ENCODE results near the gene ATXN1.
A peak's percentile ranks its signal among the peaks of the same experiment; 100 is the strongest.
"Not testable (repeated sequence)": the region's sequence is repeated elsewhere in the genome, so short reads cannot be mapped to it uniquely, and the experiment has no call there.

The ATXN1 gene

DNA sequence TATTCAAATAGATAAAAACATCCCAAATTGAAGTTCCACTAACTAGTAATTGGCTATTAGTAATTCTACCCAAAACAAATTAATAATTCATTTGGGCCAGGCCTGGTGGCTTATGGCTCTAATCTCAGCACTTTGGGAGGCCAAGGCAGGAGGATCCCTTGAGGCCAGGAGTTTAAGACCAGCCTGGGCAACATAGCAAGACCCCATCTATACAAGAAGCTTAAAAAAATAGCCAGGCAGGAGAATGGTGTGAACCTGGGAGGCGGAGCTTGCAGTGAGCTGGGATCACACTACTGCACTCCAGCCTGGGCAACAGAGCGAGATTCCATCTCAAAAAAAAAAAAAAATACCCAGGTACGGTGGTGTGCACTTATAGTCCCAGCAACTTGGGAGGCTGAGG, 379.3 kb downstream of the ATXN1 start:
- H3K9me3 ChIP-seq (ENCODE audit: control insufficient read depth, insufficient read depth, low read depth, low read length); POLR2A ChIA-PET; H3K4me1 ChIP-seq (ENCODE audit: control insufficient read depth, insufficient read depth, low read length); H3K36me3 ChIP-seq (ENCODE audit: control insufficient read depth in 2 of 2, insufficient read depth in 1 of 2, low read length in 2 of 2); H3K4me3 ChIP-seq (ENCODE audit: low read depth, low read length); H3K27ac ChIP-seq (ENCODE audit: extremely low read depth, low read depth, low read length): not testable (repeated sequence)
- TF ChIP-seq ZNF121 (tag by site-specific recombination; IDR thresholded peaks at IDR 0.05), result peak; percentile 72
- TF ChIP-seq, protein P1, sequence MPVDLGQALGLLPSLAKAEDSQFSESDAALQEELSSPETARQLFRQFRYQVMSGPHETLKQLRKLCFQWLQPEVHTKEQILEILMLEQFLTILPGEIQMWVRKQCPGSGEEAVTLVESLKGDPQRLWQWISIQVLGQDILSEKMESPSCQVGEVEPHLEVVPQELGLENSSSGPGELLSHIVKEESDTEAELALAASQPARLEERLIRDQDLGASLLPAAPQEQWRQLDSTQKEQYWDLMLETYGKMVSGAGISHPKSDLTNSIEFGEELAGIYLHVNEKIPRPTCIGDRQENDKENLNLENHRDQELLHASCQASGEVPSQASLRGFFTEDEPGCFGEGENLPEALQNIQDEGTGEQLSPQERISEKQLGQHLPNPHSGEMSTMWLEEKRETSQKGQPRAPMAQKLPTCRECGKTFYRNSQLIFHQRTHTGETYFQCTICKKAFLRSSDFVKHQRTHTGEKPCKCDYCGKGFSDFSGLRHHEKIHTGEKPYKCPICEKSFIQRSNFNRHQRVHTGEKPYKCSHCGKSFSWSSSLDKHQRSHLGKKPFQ (tag by site-specific recombination; IDR thresholded peaks at IDR 0.05), result 0 out of 2 replicates have a peak, but pooled peaks have one; percentile 33
- CTCF ChIA-PET, result interaction anchor here (0.6 kb wide), 1 partner anchor 621 kb away, joined by 4 read pairs; no protein-coding TSS in a partner anchor

DNA sequence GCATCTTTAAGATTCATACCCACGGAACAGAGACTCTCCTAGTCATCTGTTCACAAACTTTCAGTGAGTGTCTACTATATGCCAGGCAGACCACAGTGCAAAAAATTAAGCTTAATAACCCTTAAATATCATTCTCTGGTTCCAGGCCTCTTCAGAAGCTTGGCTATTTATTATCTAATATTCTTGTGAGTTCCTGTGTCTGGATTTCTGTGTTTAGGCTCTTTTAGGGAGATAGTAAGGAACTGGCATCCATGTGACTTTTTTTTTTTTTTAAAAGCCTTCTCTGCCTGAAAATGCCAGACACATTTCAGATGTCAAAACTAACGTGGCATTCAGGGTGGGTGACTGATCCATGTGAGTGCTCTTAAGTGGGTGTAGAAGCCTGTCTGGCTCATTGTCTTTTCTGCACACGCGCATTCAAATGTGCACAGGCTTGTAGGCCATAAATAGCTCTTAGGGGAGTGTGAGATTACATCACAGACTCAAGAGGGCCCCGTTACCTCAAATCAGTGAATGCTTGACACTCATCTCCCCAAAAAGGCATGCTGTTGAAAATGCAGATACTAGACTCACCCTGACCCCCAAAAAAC, 380.9 kb downstream of the ATXN1 start:
- no peaks in the 10 kb centered on the region for H3K9me3 ChIP-seq (ENCODE audit: control insufficient read depth, insufficient read depth, low read depth, low read length)
- no peak overlapping the region for H3K4me3 ChIP-seq (ENCODE audit: low read depth, low read length)
- ChIA-PET CTCF (interaction anchor here (0.6 to 1.0 kb wide), 5 partner anchors 49 to 697 kb away, joined by 3 to 4 read pairs (median 4); no protein-coding TSS in a partner anchor), POLR2A (no interaction called here)
- H3K4me1 ChIP-seq (ENCODE audit: control insufficient read depth, insufficient read depth, low read length), result no peaks in the 10 kb centered on the region
- H3K27ac ChIP-seq (ENCODE audit: extremely low read depth, low read depth, low read length), result no peak overlapping the region
- no peak for TF ChIP-seq ZNF560 (tag by site-specific recombination; IDR thresholded peaks at IDR 0.05; ENCODE audit: borderline replicate concordance)
- no peak for TF ChIP-seq KLF8 (tag by site-specific recombination; IDR thresholded peaks at IDR 0.05)
- TF ChIP-seq SALL2 (tag by site-specific recombination; IDR thresholded peaks at IDR 0.05; ENCODE audit: borderline replicate concordance), result no peak
- no peak for TF ChIP-seq KLF10 (tag by site-specific recombination; IDR thresholded peaks at IDR 0.05)
- TF ChIP-seq YY2 (tag by site-specific recombination; IDR thresholded peaks at IDR 0.05), result no peak
- no peak for TF ChIP-seq ZNF555 (tag by site-specific recombination; conservative IDR thresholded peaks at IDR 0.05)
- no peak for TF ChIP-seq MZF1 (tag by site-specific recombination; IDR thresholded peaks at IDR 0.05; ENCODE audit: borderline replicate concordance)
- no peaks in the 10 kb centered on the region for H3K36me3 ChIP-seq (ENCODE audit: control insufficient read depth in 2 of 2, insufficient read depth in 1 of 2, low read length in 2 of 2)

DNA sequence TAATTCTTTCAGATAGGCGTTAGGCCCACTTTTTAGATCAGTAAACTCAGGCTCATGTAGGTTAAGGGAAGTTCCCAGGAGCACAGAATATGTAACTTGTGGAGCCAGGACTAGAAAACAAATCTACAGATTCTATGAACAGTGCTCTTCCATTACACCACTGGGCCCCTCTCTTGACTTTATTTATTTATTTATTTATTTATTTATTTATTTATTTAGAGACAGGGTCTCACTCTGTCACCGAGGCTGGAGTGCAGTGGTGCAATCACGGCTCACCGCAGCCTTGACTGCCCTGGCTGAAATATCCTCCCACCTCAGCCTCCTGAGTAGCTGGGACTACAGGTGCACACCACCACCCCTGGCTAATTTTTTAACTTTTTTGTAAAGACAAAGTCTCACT, 382.9 kb downstream of the ATXN1 start:
- H3K4me1 ChIP-seq (ENCODE audit: control insufficient read depth, insufficient read depth, low read length); H3K27ac ChIP-seq (ENCODE audit: extremely low read depth, low read depth, low read length); CTCF ChIA-PET; H3K36me3 ChIP-seq (ENCODE audit: control insufficient read depth in 2 of 2, insufficient read depth in 1 of 2, low read length in 2 of 2); POLR2A ChIA-PET; H3K9me3 ChIP-seq (ENCODE audit: control insufficient read depth, insufficient read depth, low read depth, low read length); H3K4me3 ChIP-seq (ENCODE audit: low read depth, low read length): not testable (repeated sequence)
- TF ChIP-seq ZNF555 (tag by site-specific recombination; conservative IDR thresholded peaks at IDR 0.05) (peak; percentile 38), ZBTB11 (tag by site-specific recombination; conservative IDR thresholded peaks at IDR 0.05; ENCODE audit: low read depth) (0 out of 2 replicates have a peak, but pooled peaks have one; percentile 22), ZNF394 (tag by site-specific recombination; IDR thresholded peaks at IDR 0.05; ENCODE audit: borderline replicate concordance) (peak; percentile 78; the same call in 1 of the 2 replicates), ZNF266 (tag by site-specific recombination; IDR thresholded peaks at IDR 0.05; ENCODE audit: low read depth) (0 out of 2 replicates have a peak, but pooled peaks have one; percentile 36), ZNF518A (tag by site-specific recombination; conservative IDR thresholded peaks at IDR 0.05; ENCODE audit: low read depth) (peak; percentile 69; the same call in 1 of the 2 replicates), ZNF623 (tag by site-specific recombination; IDR thresholded peaks at IDR 0.05) (peak; percentile 46; the same call in 1 of the 2 replicates), ZBTB8A (tag by site-specific recombination; IDR thresholded peaks at IDR 0.05) (peak; percentile 39), ZNF433 (tag by site-specific recombination; IDR thresholded peaks at IDR 0.05; ENCODE audit: low read depth) (0 out of 2 replicates have a peak, but pooled peaks have one; percentile 51), ZNF426 (tag by site-specific recombination; IDR thresholded peaks at IDR 0.05) (peak; percentile 52), ZNF664 (tag by site-specific recombination; IDR thresholded peaks at IDR 0.05) (0 out of 2 replicates have a peak, but pooled peaks have one; percentile 12), ZNF140 (tag by site-specific recombination; IDR thresholded peaks at IDR 0.05) (peak; percentile 47; the same call in 1 of the 2 replicates)
